HEK293T (cell line): Measurements from ENCODE around the gene CIBAR2.

Experiments used
- CTCF ChIA-PET: fragments of 350-600 bp; formaldehyde crosslinking; extraction: SDS; loops from one replicate; lab custom pipeline; 2021; ENCODE audit warnings: antibody characterized with exemption, inconsistent platforms; lab: Yijun Ruan, JAX
- POLR2A ChIA-PET: fragments of 350-600 bp; formaldehyde crosslinking; extraction: SDS; loops from one replicate; lab custom pipeline; 2020; ENCODE audit warnings: antibody characterized with exemption, inconsistent platforms; lab: Yijun Ruan, JAX
- DNase-seq: peaks from one replicate; pipeline ENCODE4 v3.0.0; 2012; ENCODE audit warnings: mixed read lengths; ENCODE audit errors: extremely low spot score
- ARNT ChIP-seq: fragments of 450-650 bp; IDR thresholded peaks from 2 replicates; pipeline ENCODE4 v1.6.1; 2017; ENCODE audit warnings: mild to moderate bottlenecking
- BHLHE40 ChIP-seq: fragments of 450-650 bp; IDR thresholded peaks from 2 replicates; pipeline ENCODE4 v1.6.1; 2016; ENCODE audit warnings: mild to moderate bottlenecking, moderate library complexity, borderline replicate concordance
- CTBP1 ChIP-seq: fragments of 450-650 bp; IDR thresholded peaks from 2 replicates; pipeline ENCODE4 v1.6.1; 2016; ENCODE audit warnings: borderline replicate concordance
- ELF4 ChIP-seq: fragments of 450-650 bp; IDR thresholded peaks from 2 replicates; pipeline ENCODE4 v1.6.1; 2017; ENCODE audit warnings: antibody characterized with exemption
- FOXA1 ChIP-seq: fragments of 450-650 bp; IDR thresholded peaks from 2 replicates; pipeline ENCODE4 v1.6.1; 2016; ENCODE audit warnings: mild to moderate bottlenecking
- FOXK2 ChIP-seq: fragments of 450-650 bp; IDR thresholded peaks from 2 replicates; pipeline ENCODE4 v1.6.1; 2016; ENCODE audit warnings: mild to moderate bottlenecking
- FOXM1 ChIP-seq: fragments of 450-650 bp; IDR thresholded peaks from 2 replicates; pipeline ENCODE4 v1.6.1; 2017; ENCODE audit warnings: mild to moderate bottlenecking, borderline replicate concordance
- HDGF ChIP-seq: fragments of 450-650 bp; IDR thresholded peaks from 2 replicates; pipeline ENCODE4 v1.6.1; 2017; ENCODE audit warnings: antibody characterized with exemption, borderline replicate concordance
- L3MBTL2 ChIP-seq: fragments of 450-650 bp; conservative IDR thresholded peaks from 2 replicates; pipeline ENCODE4 v1.6.1; 2016; ENCODE audit warnings: mild to moderate bottlenecking
- LEF1 ChIP-seq: fragments of 450-650 bp; IDR thresholded peaks from 2 replicates; pipeline ENCODE4 v1.6.1; 2017; ENCODE audit warnings: mild to moderate bottlenecking, borderline replicate concordance
- NFRKB ChIP-seq: fragments of 450-650 bp; IDR thresholded peaks from 2 replicates; pipeline ENCODE4 v1.6.1; 2016; ENCODE audit warnings: mild to moderate bottlenecking, moderate library complexity
- SP1 ChIP-seq: fragments of 450-650 bp; IDR thresholded peaks from 2 replicates; pipeline ENCODE4 v1.6.1; 2017
- SUZ12 ChIP-seq: fragments of 450-650 bp; IDR thresholded peaks from 2 replicates; pipeline ENCODE4 v1.6.1; 2016; ENCODE audit warnings: mild to moderate bottlenecking
- TARDBP ChIP-seq: fragments of 450-650 bp; IDR thresholded peaks from 2 replicates; pipeline ENCODE4 v1.6.1; 2016
- ZNF384 ChIP-seq: fragments of 450-650 bp; IDR thresholded peaks from 2 replicates; pipeline ENCODE4 v1.6.1; 2016
- TF ChIP-seq, protein P1 (sequence below): fragments of 450-650 bp; IDR thresholded peaks from 2 replicates; pipeline ENCODE4 v1.6.1; 2016

Gene CIBAR2

GRCh38 chr16:85078226-85078625 is 34.0 kb downstream of the CIBAR2 start:
- DNase-seq = no peak
- TF ChIP-seq ARNT = no peak
- no peak for TF ChIP-seq SP1
- TF ChIP-seq L3MBTL2 = no peak
- TF ChIP-seq TARDBP = no peak
- no peak for TF ChIP-seq NFRKB
- TF ChIP-seq SUZ12 = no peak
- no peak for TF ChIP-seq ELF4
- TF ChIP-seq ZNF384 = no peak
- TF ChIP-seq FOXM1 = no peak
- no peak for TF ChIP-seq LEF1
- no peak for TF ChIP-seq CTBP1
- TF ChIP-seq HDGF = no peak
- TF ChIP-seq FOXK2 = no peak
- TF ChIP-seq BHLHE40 = no peak
- TF ChIP-seq FOXA1 = no peak
- TF ChIP-seq, protein P1, sequence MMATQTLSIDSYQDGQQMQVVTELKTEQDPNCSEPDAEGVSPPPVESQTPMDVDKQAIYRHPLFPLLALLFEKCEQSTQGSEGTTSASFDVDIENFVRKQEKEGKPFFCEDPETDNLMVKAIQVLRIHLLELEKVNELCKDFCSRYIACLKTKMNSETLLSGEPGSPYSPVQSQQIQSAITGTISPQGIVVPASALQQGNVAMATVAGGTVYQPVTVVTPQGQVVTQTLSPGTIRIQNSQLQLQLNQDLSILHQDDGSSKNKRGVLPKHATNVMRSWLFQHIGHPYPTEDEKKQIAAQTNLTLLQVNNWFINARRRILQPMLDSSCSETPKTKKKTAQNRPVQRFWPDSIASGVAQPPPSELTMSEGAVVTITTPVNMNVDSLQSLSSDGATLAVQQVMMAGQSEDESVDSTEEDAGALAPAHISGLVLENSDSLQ = no peak
- ChIA-PET POLR2A (no interaction called here), CTCF (no interaction called here)

DNA sequence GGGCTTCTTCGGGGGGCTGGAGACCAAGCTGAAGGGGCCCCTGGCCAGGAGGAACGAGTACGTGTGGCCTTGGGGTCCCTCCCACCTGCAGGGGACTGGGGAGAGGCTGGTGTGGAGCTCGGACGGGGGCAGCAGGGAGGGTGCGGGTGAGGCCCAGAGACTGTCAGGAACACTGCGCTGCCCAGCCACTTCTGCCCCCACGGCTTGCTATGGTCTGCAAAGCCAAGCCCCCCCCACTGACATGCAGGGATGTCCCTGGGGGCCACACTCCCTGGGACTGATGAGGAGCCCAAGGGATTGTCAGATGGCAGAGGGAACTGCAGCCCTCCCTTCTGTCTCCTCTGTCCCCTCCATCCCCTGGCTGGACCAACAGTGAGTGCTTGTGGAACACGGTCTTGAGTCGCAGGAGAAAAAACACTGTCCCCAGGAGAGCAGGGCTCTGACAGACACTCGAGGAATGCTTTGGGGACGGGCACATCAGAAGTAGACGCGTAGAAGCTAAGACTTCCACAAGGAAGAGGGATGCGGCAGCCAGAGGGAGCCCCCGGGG is 34.6 kb downstream of the CIBAR2 start:
- TF ChIP-seq ZNF384 = no peak
- TF ChIP-seq BHLHE40 = no peak
- TF ChIP-seq LEF1 = no peak
- TF ChIP-seq ELF4 = no peak
- no peak for TF ChIP-seq SP1
- TF ChIP-seq HDGF = no peak
- TF ChIP-seq CTBP1 = no peak
- TF ChIP-seq TARDBP = no peak
- no peak for TF ChIP-seq L3MBTL2
- TF ChIP-seq FOXA1 = no peak
- no peak for DNase-seq
- ChIA-PET CTCF (no interaction called here), POLR2A (no interaction called here)

- TF ChIP-seq L3MBTL2 = no peak
- TF ChIP-seq FOXM1 = no peak
- no peak for TF ChIP-seq ZNF384
- TF ChIP-seq ARNT = no peak
- no peak for TF ChIP-seq CTBP1
- no peak for TF ChIP-seq NFRKB
- no peak for TF ChIP-seq FOXA1
- CTCF ChIA-PET = no interaction called here
- no peak for DNase-seq
- POLR2A ChIA-PET = no interaction called here
Observed at GRCh38 chr16:85077039-85077438, 35.2 kb downstream of the CIBAR2 start.

DNA sequence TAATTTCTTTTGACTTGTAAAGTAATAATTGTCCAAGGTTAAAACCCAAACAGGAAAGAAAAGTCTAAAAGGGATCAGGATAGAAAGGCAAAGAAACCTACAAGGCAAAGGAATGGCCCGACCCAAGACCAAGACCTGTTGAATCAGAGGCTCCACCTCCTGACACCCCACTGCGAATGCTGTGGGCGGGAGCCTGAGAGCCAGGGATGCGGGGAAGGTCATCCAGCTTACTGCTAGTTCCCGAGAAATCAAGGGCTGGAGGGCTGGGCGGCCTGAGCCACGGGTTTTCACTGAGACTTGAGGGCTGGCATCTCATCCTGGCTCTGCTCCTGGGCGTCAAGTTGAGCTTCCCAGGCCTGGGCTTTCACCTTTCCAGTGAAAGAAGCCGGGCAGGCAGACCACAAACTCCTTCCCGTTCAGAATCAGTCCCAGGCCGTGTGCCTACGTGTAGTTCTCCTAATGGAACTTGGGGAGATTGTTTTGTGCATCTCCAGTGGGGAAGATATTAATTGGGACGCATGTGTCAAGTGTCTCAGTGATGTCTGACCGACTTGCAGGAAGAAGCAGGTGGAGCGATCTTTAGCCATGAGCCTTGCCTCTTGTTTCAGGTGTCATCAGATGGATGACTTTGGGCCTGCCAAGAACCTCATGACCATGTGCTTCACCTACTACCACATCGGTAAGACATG is 36.9 kb downstream of the CIBAR2 start:
- TF ChIP-seq LEF1 (no peak), FOXK2 (no peak), BHLHE40 (no peak), SP1 (no peak), SUZ12 (no peak), HDGF (no peak), FOXA1 (no peak), NFRKB (no peak), FOXM1 (no peak), L3MBTL2 (no peak), ARNT (no peak), ZNF384 (no peak), ELF4 (no peak)
- TF ChIP-seq, protein P1 = no peak
- POLR2A ChIA-PET = no interaction called here
- no peak for DNase-seq
- CTCF ChIA-PET = no interaction called here

GRCh38 chr16:85074225-85074914 is 37.9 kb downstream of the CIBAR2 start:
- POLR2A ChIA-PET = no interaction called here
- CTCF ChIA-PET = no interaction called here
- no peak for DNase-seq
- TF ChIP-seq SUZ12 (no peak), ARNT (no peak), CTBP1 (no peak), ELF4 (no peak), FOXA1 (no peak), BHLHE40 (no peak), FOXM1 (no peak), HDGF (no peak), LEF1 (no peak), FOXK2 (no peak), L3MBTL2 (no peak), TARDBP (no peak), SP1 (no peak), NFRKB (no peak), ZNF384 (no peak)
- TF ChIP-seq, protein P1 = no peak

DNA sequence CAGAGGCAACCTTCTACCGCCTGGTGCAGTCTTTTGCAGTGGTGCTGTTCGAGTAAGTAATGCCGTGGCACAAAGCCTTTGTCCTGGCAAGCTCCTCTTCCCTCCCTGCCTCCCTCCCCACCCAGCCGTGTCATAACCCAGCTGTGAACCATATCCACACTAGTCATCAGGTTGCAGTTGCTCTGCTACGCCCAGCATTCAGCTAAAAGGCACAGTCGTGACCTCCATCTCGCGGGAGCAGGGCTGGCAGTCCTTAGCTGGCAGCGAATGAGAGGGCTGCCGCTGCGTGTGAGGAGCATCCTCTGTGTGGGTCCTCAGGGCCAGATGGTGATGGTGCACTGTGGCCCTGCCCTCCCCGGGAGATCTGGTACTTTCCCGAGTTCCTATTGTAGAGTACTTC is 39.3 kb downstream of the CIBAR2 start:
- TF ChIP-seq SUZ12 = no peak
- POLR2A ChIA-PET = no interaction called here
- CTCF ChIA-PET = no interaction called here
- DNase-seq = no peak
